Measurements from ENCODE around the gene NOL9.

- no peak for TF ChIP-seq POLR2A (IDR thresholded peaks at IDR 0.05)
- TF ChIP-seq CTCF (IDR thresholded peaks at IDR 0.05): no peak
These were observed 55.0 kb downstream of the NOL9 start for GRCh38 chr1:6499296-6499695.
